ENCODE results near the gene TMEM40. TPM values are rescaled to one million over a fixed set of nuclear protein-coding genes. Genes with fewer than 3 reads are reported as not detected.

TMEM40 gene
- total and polyA plus RNA-seq, 2 experiments from 2014 or later, result 0.14 to 0.48 TPM

DNA sequence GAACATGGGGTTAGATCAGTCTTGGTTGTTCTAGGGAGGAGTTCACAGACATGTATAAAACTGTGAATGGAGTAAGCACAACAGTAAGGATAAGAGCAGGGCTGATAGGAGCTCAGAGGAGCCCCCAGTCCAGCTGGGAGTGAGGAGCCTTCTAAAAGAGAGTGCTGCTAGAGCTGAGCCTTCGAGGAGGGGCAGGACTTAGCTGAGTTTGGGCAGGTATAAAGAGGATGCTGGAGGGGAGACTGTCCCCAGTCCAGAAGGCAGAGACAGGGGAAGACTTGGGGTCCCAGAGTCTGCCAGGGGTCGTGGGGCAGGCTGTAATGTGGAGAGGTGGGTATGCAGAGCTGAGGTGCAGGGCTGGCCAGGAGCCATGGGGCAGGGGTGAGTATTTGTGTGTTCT lies 49.5 kb upstream of the TMEM40 start:
- no peak overlapping the region for H3K27ac Mint-ChIP-seq

More for the DNA sequence above, 49.5 kb upstream of the TMEM40 start:
- 0 out of 2 replicates have a peak, but pooled peaks cover 2% of the 10 kb centered on the region for H3K36me3 ChIP-seq (ENCODE audit: insufficient read depth)
- ATAC-seq, result no peak
- no peaks in the 10 kb centered on the region for H3F3A ChIP-seq (replicated peaks; ENCODE audit: low read depth)
- Mint-ChIP-seq H3K36me3 (ENCODE audit: low read depth) (peaks cover 24% of the 10 kb centered on the region), H3K4me3 (peak overlapping the region; percentile 45; the same call in 2 of the 3 replicates), H3K9me3 (no peaks in the 10 kb centered on the region), H3K4me1 (peaks cover 15% of the 10 kb centered on the region), H3K27me3 (ENCODE audit: insufficient read depth, low read depth, poor library complexity) (peaks cover 4% of the 10 kb centered on the region)
- no peaks in the 10 kb centered on the region for H4K20me1 ChIP-seq (replicated peaks; ENCODE audit: insufficient read depth)
- no peak overlapping the region for H3K27ac ChIP-seq (ENCODE audit: low read depth)
- peaks cover 8% of the 10 kb centered on the region for H3K4me1 ChIP-seq (ENCODE audit: insufficient read depth)
- H3K4me3 ChIP-seq, result no peak overlapping the region
- no peak overlapping the region for H2AFZ ChIP-seq
- H3K27me3 ChIP-seq (ENCODE audit: insufficient read depth), result no peaks in the 10 kb centered on the region
- no peak for DNase-seq (ENCODE audit: low spot score)
- no peak overlapping the region for H3K4me2 ChIP-seq
- no peaks in the 10 kb centered on the region for H3K9me2 ChIP-seq (ENCODE audit: insufficient read depth)
- no peaks in the 10 kb centered on the region for H3K79me2 ChIP-seq (replicated peaks; ENCODE audit: insufficient read depth)
- TF ChIP-seq POLR2AphosphoS5 (IDR thresholded peaks at IDR 0.05; ENCODE audit: low read depth), result no peak
- TF ChIP-seq, protein P1, sequence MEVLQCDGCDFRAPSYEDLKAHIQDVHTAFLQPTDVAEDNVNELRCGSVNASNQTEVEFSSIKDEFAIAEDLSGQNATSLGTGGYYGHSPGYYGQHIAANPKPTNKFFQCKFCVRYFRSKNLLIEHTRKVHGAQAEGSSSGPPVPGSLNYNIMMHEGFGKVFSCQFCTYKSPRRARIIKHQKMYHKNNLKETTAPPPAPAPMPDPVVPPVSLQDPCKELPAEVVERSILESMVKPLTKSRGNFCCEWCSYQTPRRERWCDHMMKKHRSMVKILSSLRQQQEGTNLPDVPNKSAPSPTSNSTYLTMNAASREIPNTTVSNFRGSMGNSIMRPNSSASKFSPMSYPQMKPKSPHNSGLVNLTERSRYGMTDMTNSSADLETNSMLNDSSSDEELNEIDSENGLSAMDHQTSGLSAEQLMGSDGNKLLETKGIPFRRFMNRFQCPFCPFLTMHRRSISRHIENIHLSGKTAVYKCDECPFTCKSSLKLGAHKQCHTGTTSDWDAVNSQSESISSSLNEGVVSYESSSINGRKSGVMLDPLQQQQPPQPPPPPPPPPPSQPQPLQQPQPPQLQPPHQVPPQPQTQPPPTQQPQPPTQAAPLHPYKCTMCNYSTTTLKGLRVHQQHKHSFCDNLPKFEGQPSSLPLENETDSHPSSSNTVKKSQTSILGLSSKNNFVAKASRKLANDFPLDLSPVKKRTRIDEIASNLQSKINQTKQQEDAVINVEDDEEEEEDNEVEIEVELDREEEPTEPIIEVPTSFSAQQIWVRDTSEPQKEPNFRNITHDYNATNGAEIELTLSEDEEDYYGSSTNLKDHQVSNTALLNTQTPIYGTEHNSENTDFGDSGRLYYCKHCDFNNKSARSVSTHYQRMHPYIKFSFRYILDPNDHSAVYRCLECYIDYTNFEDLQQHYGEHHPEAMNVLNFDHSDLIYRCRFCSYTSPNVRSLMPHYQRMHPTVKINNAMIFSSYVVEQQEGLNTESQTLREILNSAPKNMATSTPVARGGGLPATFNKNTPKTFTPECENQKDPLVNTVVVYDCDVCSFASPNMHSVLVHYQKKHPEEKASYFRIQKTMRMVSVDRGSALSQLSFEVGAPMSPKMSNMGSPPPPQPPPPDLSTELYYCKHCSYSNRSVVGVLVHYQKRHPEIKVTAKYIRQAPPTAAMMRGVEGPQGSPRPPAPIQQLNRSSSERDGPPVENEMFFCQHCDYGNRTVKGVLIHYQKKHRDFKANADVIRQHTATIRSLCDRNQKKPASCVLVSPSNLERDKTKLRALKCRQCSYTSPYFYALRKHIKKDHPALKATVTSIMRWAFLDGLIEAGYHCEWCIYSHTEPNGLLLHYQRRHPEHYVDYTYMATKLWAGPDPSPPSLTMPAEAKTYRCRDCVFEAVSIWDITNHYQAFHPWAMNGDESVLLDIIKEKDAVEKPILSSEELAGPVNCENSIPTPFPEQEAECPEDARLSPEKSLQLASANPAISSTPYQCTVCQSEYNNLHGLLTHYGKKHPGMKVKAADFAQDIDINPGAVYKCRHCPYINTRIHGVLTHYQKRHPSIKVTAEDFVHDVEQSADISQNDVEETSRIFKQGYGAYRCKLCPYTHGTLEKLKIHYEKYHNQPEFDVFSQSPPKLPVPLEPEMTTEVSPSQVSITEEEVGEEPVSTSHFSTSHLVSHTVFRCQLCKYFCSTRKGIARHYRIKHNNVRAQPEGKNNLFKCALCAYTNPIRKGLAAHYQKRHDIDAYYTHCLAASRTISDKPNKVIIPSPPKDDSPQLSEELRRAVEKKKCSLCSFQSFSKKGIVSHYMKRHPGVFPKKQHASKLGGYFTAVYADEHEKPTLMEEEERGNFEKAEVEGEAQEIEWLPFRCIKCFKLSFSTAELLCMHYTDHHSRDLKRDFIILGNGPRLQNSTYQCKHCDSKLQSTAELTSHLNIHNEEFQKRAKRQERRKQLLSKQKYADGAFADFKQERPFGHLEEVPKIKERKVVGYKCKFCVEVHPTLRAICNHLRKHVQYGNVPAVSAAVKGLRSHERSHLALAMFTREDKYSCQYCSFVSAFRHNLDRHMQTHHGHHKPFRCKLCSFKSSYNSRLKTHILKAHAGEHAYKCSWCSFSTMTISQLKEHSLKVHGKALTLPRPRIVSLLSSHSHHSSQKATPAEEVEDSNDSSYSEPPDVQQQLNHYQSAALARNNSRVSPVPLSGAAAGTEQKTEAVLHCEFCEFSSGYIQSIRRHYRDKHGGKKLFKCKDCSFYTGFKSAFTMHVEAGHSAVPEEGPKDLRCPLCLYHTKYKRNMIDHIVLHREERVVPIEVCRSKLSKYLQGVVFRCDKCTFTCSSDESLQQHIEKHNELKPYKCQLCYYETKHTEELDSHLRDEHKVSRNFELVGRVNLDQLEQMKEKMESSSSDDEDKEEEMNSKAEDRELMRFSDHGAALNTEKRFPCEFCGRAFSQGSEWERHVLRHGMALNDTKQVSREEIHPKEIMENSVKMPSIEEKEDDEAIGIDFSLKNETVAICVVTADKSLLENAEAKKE (CRISPR knock-in tag; IDR thresholded peaks at IDR 0.05), result no peak
- no peak for TF ChIP-seq ZNF331 (CRISPR knock-in tag; IDR thresholded peaks at IDR 0.05; ENCODE audit: low read depth)
- no peak for TF ChIP-seq EZH2 (IDR thresholded peaks at IDR 0.05; ENCODE audit: low read depth, unreplicated experiment)
- TF ChIP-seq, protein P2, sequence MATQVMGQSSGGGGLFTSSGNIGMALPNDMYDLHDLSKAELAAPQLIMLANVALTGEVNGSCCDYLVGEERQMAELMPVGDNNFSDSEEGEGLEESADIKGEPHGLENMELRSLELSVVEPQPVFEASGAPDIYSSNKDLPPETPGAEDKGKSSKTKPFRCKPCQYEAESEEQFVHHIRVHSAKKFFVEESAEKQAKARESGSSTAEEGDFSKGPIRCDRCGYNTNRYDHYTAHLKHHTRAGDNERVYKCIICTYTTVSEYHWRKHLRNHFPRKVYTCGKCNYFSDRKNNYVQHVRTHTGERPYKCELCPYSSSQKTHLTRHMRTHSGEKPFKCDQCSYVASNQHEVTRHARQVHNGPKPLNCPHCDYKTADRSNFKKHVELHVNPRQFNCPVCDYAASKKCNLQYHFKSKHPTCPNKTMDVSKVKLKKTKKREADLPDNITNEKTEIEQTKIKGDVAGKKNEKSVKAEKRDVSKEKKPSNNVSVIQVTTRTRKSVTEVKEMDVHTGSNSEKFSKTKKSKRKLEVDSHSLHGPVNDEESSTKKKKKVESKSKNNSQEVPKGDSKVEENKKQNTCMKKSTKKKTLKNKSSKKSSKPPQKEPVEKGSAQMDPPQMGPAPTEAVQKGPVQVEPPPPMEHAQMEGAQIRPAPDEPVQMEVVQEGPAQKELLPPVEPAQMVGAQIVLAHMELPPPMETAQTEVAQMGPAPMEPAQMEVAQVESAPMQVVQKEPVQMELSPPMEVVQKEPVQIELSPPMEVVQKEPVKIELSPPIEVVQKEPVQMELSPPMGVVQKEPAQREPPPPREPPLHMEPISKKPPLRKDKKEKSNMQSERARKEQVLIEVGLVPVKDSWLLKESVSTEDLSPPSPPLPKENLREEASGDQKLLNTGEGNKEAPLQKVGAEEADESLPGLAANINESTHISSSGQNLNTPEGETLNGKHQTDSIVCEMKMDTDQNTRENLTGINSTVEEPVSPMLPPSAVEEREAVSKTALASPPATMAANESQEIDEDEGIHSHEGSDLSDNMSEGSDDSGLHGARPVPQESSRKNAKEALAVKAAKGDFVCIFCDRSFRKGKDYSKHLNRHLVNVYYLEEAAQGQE (IDR thresholded peaks at IDR 0.05; ENCODE audit: unreplicated experiment), result no peak
- TF ChIP-seq, protein P3, sequence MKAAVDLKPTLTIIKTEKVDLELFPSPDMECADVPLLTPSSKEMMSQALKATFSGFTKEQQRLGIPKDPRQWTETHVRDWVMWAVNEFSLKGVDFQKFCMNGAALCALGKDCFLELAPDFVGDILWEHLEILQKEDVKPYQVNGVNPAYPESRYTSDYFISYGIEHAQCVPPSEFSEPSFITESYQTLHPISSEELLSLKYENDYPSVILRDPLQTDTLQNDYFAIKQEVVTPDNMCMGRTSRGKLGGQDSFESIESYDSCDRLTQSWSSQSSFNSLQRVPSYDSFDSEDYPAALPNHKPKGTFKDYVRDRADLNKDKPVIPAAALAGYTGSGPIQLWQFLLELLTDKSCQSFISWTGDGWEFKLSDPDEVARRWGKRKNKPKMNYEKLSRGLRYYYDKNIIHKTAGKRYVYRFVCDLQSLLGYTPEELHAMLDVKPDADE (IDR thresholded peaks at IDR 0.05), result no peak
- no peak for TF ChIP-seq STAT1 (IDR thresholded peaks at IDR 0.05; ENCODE audit: unreplicated experiment)
- no peak for TF ChIP-seq ZNF114 (CRISPR knock-in tag; IDR thresholded peaks at IDR 0.05)
- TF ChIP-seq NANOG (IDR thresholded peaks at IDR 0.05; ENCODE audit: borderline replicate concordance), result no peak
- no peak for TF ChIP-seq EZH2phosphoT487 (IDR thresholded peaks at IDR 0.05; ENCODE audit: unreplicated experiment)
- TF ChIP-seq, protein P4, sequence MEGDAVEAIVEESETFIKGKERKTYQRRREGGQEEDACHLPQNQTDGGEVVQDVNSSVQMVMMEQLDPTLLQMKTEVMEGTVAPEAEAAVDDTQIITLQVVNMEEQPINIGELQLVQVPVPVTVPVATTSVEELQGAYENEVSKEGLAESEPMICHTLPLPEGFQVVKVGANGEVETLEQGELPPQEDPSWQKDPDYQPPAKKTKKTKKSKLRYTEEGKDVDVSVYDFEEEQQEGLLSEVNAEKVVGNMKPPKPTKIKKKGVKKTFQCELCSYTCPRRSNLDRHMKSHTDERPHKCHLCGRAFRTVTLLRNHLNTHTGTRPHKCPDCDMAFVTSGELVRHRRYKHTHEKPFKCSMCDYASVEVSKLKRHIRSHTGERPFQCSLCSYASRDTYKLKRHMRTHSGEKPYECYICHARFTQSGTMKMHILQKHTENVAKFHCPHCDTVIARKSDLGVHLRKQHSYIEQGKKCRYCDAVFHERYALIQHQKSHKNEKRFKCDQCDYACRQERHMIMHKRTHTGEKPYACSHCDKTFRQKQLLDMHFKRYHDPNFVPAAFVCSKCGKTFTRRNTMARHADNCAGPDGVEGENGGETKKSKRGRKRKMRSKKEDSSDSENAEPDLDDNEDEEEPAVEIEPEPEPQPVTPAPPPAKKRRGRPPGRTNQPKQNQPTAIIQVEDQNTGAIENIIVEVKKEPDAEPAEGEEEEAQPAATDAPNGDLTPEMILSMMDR (conservative IDR thresholded peaks at IDR 0.05; ENCODE audit: low read depth in 2 of 2), result no peak
- TF ChIP-seq JUNB (IDR thresholded peaks at IDR 0.05; ENCODE audit: unreplicated experiment), result no peak
- no peak for TF ChIP-seq CREB1 (CRISPR knock-in tag; IDR thresholded peaks at IDR 0.05; ENCODE audit: low read depth)

All from GM23338 (cell line).